Karpas-422 (cell line): ENCODE measurements around the gene GFRA1. TPM values are rescaled to one million over a fixed set of nuclear protein-coding genes. Genes with fewer than 3 reads are reported as not detected.
"Not testable (repeated sequence)": the region's sequence is repeated elsewhere in the genome, so short reads cannot be mapped to it uniquely, and the experiment has no call there.

Experiments
- DNase-seq: peaks from one replicate; pipeline ENCODE4 v3.0.0-alpha.2; 2015
- H2AFZ ChIP-seq: fragments of 200-600 bp; sonication (generic); 2 replicates; pipeline ENCODE4 v1.6.1; 2014; ENCODE audit warnings: antibody characterized with exemption, low read length, mixed read lengths
- H3K27ac ChIP-seq: fragments of 200-600 bp; sonication (generic); 2 replicates; pipeline ENCODE4 v1.5.1; 2014; ENCODE audit warnings: mild to moderate bottlenecking, low read length, moderate library complexity
- H3K27me3 ChIP-seq: fragments of 200-600 bp; sonication (generic); 2 replicates; pipeline ENCODE4 v1.6.1; 2014; ENCODE audit warnings: low read length, mixed read lengths
- H3K36me3 ChIP-seq: fragments of 200-600 bp; sonication (generic); 2 replicates; pipeline ENCODE4 v1.6.1; 2014; ENCODE audit warnings: low read length, mixed read lengths; ENCODE audit not compliant: insufficient read depth
- H3K4me1 ChIP-seq: fragments of 200-600 bp; sonication (generic); 2 replicates; pipeline ENCODE4 v1.6.1; 2014; ENCODE audit warnings: mild to moderate bottlenecking, low read length, mixed read lengths
- H3K4me2 ChIP-seq: fragments of 200-600 bp; sonication (generic); 2 replicates; pipeline ENCODE4 v1.6.1; 2014; ENCODE audit warnings: low read length, low read depth, mild to moderate bottlenecking; ENCODE audit not compliant: poor library complexity, severe bottlenecking
- H3K4me3 ChIP-seq: fragments of 200-600 bp; sonication (generic); 2 replicates; pipeline ENCODE4 v1.5.1; 2014; ENCODE audit warnings: mild to moderate bottlenecking, antibody characterized with exemption, low read length, mixed read lengths
- H3K79me2 ChIP-seq: fragments of 200-600 bp; sonication (generic); 2 replicates; pipeline ENCODE4 v1.6.1; 2014; ENCODE audit warnings: mild to moderate bottlenecking, low read length, mixed read lengths
- H3K9ac ChIP-seq: fragments of 200-600 bp; sonication (generic); 2 replicates; pipeline ENCODE4 v1.6.0; 2014; ENCODE audit warnings: low read length
- H3K9me2 ChIP-seq: fragments of 200-600 bp; sonication (generic), shearing (Covaris generic); replicated peaks from 2 replicates; pipeline ENCODE4 v1.6.0; 2014; ENCODE audit warnings: mild to moderate bottlenecking, low read length, moderate library complexity; ENCODE audit not compliant: insufficient read depth
- H3K9me3 ChIP-seq: fragments of 300-700, 200-600 bp; sonication (generic); 2 replicates; pipeline ENCODE4 v1.6.1; 2014; ENCODE audit warnings: low read length, mixed read lengths
- H4K20me1 ChIP-seq: fragments of 200-600 bp; sonication (generic); 2 replicates; pipeline ENCODE4 v1.6.1; 2014; ENCODE audit warnings: mild to moderate bottlenecking, antibody characterized with exemption, low read length, low read depth; ENCODE audit not compliant: insufficient read depth
- total RNA-seq: library from RNA; depleted of rRNA; stranded (reverse); fragments of >200 nt; shearing (Covaris generic); gene quantifications from 2 replicates; pipeline ENCODE4 v1.2.3, GENCODE V29; 2014; ENCODE audit warnings: low replicate concordance

The GFRA1 gene
- total RNA-seq, 1 experiment from 2014 or later, result not detected

DNA sequence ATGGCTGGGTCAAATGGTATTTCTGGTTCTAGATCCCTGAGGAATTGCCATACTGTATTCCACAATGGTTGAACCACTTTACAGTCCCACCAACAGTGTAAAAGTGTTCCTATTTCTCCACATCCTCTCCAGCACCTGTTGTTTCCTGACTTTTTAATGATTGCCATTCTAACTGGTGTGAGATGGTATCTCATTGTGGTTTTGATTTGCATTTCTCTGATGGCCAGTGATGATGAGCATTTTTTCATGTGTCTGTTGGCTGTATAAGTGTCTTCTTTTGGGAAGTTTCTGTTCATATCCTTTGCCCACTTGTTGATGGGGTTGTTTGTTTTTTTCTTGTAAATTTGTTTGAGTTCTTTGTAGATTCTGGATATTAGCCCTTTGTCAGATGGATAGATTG lies 237.6 kb downstream of the GFRA1 start:
- DNase-seq, H3K4me2 ChIP-seq, H3K4me3 ChIP-seq, H3K9me2 ChIP-seq, H3K4me1 ChIP-seq, H3K27me3 ChIP-seq, H3K9me3 ChIP-seq, H3K9ac ChIP-seq, H4K20me1 ChIP-seq, H3K27ac ChIP-seq, H3K36me3 ChIP-seq, H2AFZ ChIP-seq, H3K79me2 ChIP-seq: not testable (repeated sequence)

DNA sequence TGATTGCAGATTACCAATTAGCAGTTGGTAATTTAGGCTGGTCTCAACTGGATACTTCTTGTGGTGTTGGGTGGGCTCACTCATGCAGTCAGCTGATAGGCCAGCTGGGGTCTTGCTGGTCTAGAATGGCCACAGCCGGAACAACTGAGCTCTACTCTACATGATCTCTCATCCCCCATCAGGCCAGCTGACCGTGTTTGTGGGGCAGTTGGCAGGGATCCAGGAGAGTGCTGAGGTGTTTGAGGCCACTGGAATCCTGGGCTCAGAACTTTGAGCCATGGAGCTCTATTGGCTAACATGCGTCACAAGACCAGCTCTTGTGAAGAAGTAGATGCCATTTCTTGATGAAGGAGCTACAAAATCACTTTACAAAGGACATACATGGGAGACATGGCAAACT lies 242.4 kb downstream of the GFRA1 start:
- Histone ChIP-seq H2AFZ (no peak overlapping the region), H3K9me3 (no peaks in the 10 kb centered on the region), H4K20me1 (no peaks in the 10 kb centered on the region), H3K4me1 (no peaks in the 10 kb centered on the region), H3K27me3 (no peaks in the 10 kb centered on the region), H3K79me2 (no peaks in the 10 kb centered on the region), H3K9me2 (no peaks in the 10 kb centered on the region), H3K9ac (no peak overlapping the region), H3K4me3 (no peak overlapping the region), H3K4me2 (no peak overlapping the region), H3K36me3 (no peaks in the 10 kb centered on the region), H3K27ac (no peak overlapping the region)
- no peak for DNase-seq

DNA sequence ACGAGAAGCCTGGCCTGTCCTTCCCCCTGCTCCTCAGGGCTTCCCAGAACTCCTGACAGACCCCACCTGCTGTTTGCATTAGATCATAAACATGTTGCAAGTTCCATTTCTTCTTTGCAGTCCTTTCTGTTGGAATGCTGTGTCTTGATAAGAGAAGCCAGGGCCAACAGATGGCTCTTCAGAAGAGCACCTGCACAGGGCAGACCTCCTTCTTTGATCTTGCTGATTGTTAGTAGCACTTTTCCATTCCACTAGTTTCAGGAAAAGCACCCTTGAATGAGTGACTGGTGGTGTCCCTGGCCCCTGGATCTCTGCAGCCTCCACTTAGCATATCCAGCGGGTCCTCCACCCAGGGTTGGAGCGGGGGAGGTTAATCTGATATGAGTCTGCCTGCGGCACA lies 243.2 kb downstream of the GFRA1 start:
- no peak for DNase-seq
- Histone ChIP-seq H3K27me3 (no peaks in the 10 kb centered on the region), H3K9me2 (no peaks in the 10 kb centered on the region), H3K4me3 (no peak overlapping the region), H3K9me3 (no peaks in the 10 kb centered on the region), H3K4me2 (no peak overlapping the region), H3K79me2 (no peaks in the 10 kb centered on the region), H3K27ac (no peak overlapping the region), H4K20me1 (no peaks in the 10 kb centered on the region), H3K36me3 (no peaks in the 10 kb centered on the region), H2AFZ (no peak overlapping the region), H3K9ac (no peak overlapping the region), H3K4me1 (no peaks in the 10 kb centered on the region)

DNA sequence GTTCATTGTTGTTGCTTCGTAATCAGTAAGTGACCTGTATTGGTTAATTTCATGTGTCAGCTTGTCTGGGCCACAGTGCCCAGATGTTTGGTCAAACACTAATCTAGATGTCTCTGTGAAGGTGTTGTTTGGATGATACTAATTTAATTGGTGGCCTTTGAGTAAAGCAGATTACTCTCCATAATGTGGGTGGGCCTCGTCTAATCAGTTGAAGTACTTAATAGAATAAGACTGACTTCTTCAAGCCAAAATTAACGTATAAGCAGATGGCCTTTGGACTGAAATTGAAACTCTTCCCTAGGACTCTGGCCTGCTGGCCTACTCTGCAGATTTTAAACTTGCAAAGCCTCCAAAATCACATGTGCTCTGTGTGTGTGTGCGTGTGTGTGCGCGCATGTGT lies 245.7 kb downstream of the GFRA1 start:
- Histone ChIP-seq H4K20me1 (no peaks in the 10 kb centered on the region), H3K9me2 (no peaks in the 10 kb centered on the region), H3K9me3 (no peaks in the 10 kb centered on the region), H3K79me2 (no peaks in the 10 kb centered on the region), H3K27ac (no peak overlapping the region), H3K4me3 (no peak overlapping the region), H3K9ac (no peak overlapping the region), H3K27me3 (no peaks in the 10 kb centered on the region), H3K4me2 (no peak overlapping the region), H3K4me1 (no peaks in the 10 kb centered on the region), H3K36me3 (no peaks in the 10 kb centered on the region), H2AFZ (no peak overlapping the region)
- no peak for DNase-seq

GRCh38 chr10:116026725-116027124 lies 246.3 kb downstream of the GFRA1 start:
- Histone ChIP-seq H3K27me3 (no peaks in the 10 kb centered on the region), H3K4me2 (no peak overlapping the region), H3K9me2 (no peaks in the 10 kb centered on the region), H3K9ac (no peak overlapping the region), H3K4me3 (no peak overlapping the region), H4K20me1 (no peaks in the 10 kb centered on the region), H3K27ac (no peak overlapping the region), H3K4me1 (no peaks in the 10 kb centered on the region), H3K79me2 (no peaks in the 10 kb centered on the region), H3K36me3 (no peaks in the 10 kb centered on the region), H3K9me3 (no peaks in the 10 kb centered on the region), H2AFZ (no peak overlapping the region)
- DNase-seq, result no peak

DNA sequence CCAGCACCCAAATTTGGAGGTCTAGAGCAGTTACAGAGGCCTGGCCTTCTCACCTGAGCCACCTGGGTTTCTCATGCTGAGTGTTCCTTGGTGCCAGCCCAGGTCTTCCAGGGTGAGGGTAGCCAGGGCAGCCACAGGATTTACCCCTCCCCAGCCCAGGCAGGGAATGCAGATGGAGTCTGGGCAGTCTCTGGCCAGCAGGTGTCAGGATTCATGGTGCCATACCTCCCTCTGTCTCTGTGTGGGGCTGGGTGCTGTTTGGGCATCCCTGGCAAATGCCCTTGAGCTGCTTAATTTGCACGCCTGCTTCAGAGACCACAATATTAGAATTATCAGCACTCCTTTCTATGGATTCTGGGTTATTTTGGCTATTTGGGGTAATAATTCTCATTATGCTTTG lies 246.7 kb downstream of the GFRA1 start:
- H3K4me3 ChIP-seq, result no peak overlapping the region
- H3K27ac ChIP-seq, result no peak overlapping the region
- no peaks in the 10 kb centered on the region for H3K9me2 ChIP-seq
- H3K9me3 ChIP-seq, result no peaks in the 10 kb centered on the region
- no peak overlapping the region for H2AFZ ChIP-seq
- H3K27me3 ChIP-seq, result no peaks in the 10 kb centered on the region
- H3K36me3 ChIP-seq, result no peaks in the 10 kb centered on the region
- H4K20me1 ChIP-seq, result no peaks in the 10 kb centered on the region
- no peak overlapping the region for H3K4me2 ChIP-seq
- no peaks in the 10 kb centered on the region for H3K79me2 ChIP-seq
- no peak overlapping the region for H3K9ac ChIP-seq
- no peak for DNase-seq
- H3K4me1 ChIP-seq, result no peaks in the 10 kb centered on the region

DNA sequence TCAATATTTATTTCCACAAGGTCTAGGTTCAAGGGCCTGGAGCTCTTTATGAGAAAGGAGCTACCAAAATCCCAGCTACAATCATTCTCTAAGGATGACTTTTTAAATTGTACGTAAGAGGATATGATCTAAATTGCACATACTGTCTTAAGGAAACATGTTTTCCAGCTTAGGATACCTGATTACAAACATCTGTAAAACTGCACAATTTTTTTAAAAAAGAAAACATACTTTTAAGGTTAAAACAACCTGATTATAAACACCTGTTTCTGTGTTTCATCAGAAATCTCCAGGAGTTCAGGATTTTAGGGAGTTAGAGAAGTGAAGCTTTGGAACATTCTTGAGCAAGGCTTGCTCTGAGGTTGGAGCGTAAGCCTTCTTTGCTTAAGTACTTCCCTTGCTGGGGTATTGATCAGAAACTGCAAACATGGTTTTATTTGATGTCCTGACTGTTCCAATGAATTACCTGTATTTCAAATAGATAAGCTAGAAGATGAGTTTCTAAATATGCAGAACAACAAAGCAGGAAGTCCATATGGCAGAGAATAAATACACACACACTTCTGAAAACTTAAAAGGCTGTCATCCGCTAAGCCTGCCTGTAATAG lies 248.6 kb downstream of the GFRA1 start:
- Histone ChIP-seq H3K79me2 (no peaks in the 10 kb centered on the region), H3K9ac (no peak overlapping the region), H4K20me1 (no peaks in the 10 kb centered on the region), H3K27me3 (no peaks in the 10 kb centered on the region), H3K4me3 (no peak overlapping the region), H2AFZ (no peak overlapping the region), H3K4me1 (no peaks in the 10 kb centered on the region), H3K9me3 (no peaks in the 10 kb centered on the region), H3K9me2 (no peaks in the 10 kb centered on the region), H3K27ac (no peak overlapping the region), H3K36me3 (no peaks in the 10 kb centered on the region), H3K4me2 (no peak overlapping the region)
- no peak for DNase-seq

DNA sequence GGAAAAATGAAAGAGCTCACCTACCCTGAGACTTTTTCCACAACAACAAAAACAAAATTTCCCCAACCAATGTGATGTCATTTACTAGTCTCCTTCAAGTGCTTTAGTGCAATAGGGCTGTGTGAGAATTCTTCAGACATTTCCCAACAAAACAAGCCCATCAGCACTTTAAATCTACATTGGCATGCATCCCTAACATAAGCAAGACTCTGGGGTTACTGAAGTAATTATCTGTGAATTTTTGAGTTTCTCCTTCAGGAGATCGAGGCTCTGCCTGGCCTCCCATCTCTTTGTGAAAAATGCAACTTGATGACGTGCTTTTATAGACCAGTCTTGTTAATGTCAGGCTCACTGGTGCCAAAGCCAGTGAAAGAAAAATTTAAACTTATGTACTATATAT lies 255.6 kb downstream of the GFRA1 start:
- no peaks in the 10 kb centered on the region for H3K27me3 ChIP-seq
- no peak overlapping the region for H3K27ac ChIP-seq
- no peak overlapping the region for H3K9ac ChIP-seq
- H3K9me2 ChIP-seq, result no peaks in the 10 kb centered on the region; the same call in 1 of the 2 replicates
- H3K4me3 ChIP-seq, result no peak overlapping the region
- H3K4me1 ChIP-seq, result no peaks in the 10 kb centered on the region
- H3K79me2 ChIP-seq, result no peaks in the 10 kb centered on the region
- no peaks in the 10 kb centered on the region for H3K36me3 ChIP-seq
- no peak for DNase-seq
- no peak overlapping the region for H3K4me2 ChIP-seq
- no peaks in the 10 kb centered on the region for H3K9me3 ChIP-seq
- no peaks in the 10 kb centered on the region for H4K20me1 ChIP-seq
- H2AFZ ChIP-seq, result no peak overlapping the region
